Midbrain (tissue), 1 donor: Measurements from ENCODE around the gene FCGR1A.
A peak's percentile ranks its signal among the peaks of the same experiment; 100 is the strongest.
"Not testable (repeated sequence)": the region's sequence is repeated elsewhere in the genome, so short reads cannot be mapped to it uniquely, and the experiment has no call there.

Experiments
- DNase-seq: peaks from one replicate; lab custom pipeline; 2025; lab: John Stamatoyannopoulos, UW

FCGR1A gene

GRCh38 chr1:149777084-149777483 lies 5.4 kb upstream of the FCGR1A start:
- not testable (repeated sequence) for DNase-seq

DNA sequence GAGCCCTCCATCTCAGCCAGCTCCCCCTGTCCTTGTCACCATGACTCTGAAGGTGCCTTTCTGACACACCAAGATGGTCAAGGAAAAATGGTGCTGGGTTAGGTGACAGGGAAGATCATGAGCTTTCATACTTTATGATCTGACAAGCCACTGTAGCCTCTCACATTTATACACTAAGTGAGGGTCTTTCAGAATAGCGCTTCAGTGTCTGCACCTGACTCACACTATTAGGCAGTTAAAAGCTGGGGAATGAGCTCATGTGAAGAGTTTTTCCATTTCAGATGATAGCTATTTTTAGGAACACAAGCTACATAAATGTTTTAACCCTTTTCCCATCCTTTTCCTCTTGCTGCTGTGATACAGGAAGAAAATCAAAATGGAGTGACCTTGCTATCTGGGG lies 4.2 kb upstream of the FCGR1A start:
- not testable (repeated sequence) for DNase-seq

DNA sequence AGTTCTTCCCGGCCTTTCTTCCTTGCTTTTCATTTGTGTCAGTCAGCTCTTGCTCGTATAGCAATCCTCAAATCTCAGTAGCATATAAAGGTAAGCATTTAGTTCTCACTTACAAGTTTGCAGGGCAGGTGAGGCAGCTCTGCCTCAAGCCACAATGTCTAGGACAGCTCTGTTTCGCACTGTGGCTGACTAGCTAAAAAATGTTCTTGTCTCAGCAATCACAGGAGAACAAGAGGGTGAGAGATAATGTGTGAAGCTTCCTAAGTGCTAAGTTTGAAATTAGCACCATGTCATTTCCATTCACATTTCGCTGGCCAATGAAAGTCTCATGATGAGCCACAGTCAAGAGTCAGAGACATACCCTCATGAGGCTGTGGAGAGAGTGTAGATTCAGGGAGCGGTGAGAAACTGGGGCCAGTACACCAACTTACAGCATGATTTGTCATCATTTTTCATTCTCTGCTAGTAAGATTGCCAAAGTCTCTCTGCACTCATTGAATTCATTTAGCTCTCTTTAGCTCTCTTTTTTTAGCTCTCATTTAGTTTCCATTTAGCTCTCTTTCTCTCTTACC lies 995 bp upstream of the FCGR1A start:
- not testable (repeated sequence) for DNase-seq

DNA sequence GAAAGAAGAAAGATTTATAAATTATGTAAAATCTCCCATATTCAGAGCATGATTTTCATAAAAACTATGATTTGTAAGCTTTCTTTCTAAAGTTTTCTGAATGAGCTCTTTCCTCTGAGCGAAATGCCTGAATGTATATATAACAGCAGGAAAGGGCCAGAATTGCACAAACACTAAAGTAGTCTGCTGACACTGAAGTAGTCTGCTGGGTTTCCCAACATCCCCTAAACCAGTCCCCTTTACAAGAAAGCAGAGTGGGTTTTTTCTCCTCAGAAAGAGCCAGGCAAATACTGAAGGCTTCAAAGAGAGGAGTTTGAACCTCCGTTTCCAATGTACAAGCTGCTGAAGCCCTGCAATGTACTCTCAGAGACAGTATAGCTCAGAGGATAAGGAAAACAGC lies 795 bp downstream of the FCGR1A start:
- DNase-seq: not testable (repeated sequence)

- DNase-seq: not testable (repeated sequence)
These were observed 1.4 kb downstream of the FCGR1A start for GRCh38 chr1:149783868-149784267.

GRCh38 chr1:149787688-149788451 lies 5.4 kb downstream of the FCGR1A start:
- DNase-seq: not testable (repeated sequence)

DNA sequence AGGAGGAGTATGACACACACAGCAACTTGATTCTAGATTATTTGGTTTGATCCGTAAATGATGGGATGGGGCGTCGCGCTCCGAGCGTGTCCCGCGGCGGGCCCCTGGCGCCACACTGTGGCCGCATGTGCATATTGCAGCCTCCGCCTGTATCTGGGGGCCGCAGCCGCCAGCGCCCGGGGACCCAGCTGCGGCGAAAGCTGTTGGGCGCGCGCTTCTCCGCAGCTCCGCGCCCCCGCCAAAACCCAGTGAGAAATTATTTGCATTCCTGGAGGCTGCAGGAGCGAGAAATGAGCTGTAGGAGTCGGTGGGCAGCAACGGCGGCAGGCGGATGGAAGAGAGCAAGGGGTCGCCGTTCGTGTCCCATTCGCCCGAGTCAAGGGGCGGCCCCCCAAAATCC lies 10.0 kb downstream of the FCGR1A start:
- peak; percentile 34 for DNase-seq

GRCh38 chr1:149792912-149793515 lies 10.5 kb downstream of the FCGR1A start:
- DNase-seq: peak; percentile 49

DNA sequence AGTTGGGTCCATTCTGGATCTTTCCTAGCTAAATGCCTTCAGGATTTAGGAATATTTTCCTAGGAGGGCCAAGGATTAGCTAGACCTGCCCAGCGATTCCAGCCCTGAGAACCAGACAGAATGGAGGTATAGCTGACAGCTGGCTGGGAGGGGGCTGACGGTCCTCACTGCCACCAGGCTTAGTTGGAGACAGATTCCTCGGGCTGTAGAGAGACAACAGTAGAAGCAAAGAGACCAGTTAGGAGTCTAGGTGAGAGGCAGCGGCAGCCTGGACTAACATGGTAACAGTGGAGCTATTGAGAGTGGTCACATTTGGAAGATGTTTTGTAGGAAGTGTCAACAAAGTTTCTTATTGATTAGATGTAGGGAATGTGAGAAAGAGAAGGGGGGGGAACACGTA lies 11.4 kb downstream of the FCGR1A start:
- DNase-seq: not testable (repeated sequence)

GRCh38 chr1:149801628-149802027 lies 19.1 kb downstream of the FCGR1A start:
- not testable (repeated sequence) for DNase-seq

DNA sequence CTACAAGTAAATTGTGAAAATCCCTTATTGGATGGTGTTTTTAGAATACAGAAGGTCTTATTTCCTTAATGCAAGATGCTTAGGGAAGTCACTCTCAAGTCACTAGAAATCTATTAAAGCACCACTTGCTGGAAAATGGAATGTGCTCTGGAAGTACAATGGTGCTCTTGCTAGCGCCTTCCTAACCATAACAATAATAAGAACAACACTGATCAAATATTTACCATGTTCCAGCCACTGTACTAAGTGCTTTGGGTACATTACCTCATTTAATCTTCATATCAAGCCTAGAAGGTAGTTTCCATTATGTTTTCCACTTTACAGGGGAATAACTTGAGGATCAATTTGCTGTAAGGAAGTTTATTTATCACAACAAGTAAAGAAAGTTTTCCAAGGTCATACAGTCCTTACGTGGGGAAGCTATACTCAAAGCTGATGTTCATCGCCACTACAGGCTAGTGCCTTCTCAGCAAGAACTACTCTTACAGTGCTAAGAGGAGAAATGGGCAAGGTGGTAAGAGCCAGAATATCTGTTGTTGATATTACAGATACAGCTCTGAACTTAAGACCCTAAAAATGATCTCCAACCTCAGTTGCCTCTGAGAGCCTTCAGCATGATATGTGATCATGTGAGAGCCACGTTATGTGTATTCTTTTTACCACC lies 22.1 kb downstream of the FCGR1A start:
- not testable (repeated sequence) for DNase-seq

- DNase-seq: not testable (repeated sequence)
These were observed 28.4 kb downstream of the FCGR1A start for GRCh38 chr1:149810697-149811405.

GRCh38 chr1:149811514-149811889 lies 29.0 kb downstream of the FCGR1A start:
- DNase-seq: not testable (repeated sequence)

DNA sequence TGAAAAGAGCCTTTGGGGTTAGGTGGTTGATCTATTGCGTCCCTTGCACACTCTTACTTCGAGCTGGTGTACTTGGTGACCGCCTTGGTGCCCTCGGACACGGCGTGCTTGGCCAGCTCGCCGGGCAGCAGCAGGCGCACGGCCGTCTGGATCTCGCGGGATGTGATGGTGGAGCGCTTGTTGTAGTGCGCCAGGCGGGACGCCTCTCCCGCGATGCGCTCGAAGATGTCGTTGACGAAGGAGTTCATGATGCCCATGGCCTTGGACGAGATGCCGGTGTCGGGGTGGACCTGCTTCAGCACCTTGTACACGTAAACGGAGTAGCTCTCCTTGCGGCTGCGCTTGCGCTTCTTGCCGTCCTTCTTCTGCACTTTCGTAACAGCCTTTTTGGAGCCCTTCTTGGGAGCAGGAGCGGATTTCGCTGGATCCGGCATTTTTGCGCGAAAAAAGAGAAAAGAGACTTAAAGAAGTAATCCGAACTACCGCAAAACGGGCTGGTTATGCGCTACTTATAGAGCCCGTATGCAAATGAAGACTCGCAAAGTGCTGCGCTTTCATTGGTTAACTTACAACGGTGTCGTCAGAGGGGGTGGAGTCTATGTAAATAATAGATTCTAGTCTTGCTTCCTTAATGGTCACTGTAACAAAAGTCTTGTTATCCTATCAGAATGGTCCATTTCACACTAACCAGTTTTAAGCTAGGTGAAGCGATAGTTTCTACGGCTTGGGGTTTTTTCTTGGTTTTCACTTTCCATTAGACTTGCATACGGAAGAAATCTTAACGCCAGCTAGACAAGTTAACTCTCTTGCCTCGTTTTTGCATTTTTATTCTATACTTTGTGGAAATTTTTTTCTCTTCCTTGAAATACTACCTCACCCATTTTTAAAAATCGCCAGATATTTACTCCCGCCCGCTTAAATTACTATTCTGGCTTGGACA lies 29.7 kb downstream of the FCGR1A start:
- peak; percentile 97 for DNase-seq

DNA sequence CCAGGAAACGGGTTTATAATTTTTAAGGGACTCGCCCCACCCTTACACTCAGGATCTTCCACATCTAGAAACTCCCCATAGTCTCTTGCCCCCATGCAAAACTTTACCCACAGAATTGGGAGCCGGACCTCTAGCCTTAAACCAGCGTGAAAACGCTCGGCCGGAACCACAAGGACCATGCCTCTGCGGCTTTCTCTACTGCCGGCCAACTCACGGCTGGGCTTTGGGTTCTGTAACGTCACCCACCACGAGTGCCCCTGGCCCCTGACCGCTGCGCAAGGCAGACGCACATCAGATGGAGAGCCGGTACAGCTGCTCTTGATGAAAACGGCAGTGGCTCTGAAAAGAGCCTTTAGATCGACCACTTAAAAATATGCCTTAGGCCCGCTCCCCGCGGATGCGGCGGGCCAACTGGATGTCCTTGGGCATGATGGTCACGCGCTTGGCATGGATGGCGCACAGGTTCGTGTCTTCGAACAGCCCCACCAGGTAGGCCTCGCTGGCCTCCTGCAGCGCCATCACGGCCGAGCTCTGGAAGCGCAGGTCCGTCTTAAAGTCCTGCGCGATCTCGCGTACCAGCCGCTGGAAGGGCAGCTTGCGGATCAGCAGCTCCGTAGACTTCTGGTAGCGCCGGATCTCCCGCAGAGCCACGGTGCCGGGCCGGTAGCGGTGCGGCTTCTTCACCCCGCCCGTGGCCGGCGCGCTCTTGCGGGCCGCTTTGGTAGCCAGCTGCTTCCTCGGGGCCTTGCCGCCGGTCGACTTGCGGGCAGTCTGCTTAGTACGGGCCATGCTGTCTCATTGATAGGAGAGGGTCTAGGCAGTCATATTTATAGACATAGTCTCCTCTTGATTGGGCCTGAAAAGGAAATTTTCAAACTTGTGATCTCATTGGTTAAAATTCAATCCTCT lies 30.7 kb downstream of the FCGR1A start:
- peak; percentile 62 for DNase-seq

DNA sequence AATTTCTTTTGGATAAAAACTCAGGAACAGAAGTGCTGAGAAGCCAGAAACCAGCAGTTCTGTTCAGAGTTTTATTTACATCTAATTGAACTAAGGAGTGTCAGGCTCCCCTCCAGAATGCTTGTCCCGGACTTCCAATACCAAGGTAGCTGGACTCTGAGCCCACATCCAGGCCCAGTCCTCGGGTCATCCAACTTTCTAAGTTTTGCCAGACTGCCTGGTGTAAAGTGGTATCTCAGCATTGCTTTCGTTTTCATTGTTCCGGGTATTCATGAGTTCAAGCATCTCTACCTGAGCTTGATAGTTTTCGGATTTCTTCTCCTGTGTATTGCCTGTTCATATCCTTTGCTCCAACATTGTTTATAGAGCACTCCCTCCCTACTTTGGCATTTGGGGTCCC lies 37.9 kb downstream of the FCGR1A start:
- not testable (repeated sequence) for DNase-seq

GRCh38 chr1:149826555-149826954 lies 44.1 kb downstream of the FCGR1A start:
- not testable (repeated sequence) for DNase-seq

DNA sequence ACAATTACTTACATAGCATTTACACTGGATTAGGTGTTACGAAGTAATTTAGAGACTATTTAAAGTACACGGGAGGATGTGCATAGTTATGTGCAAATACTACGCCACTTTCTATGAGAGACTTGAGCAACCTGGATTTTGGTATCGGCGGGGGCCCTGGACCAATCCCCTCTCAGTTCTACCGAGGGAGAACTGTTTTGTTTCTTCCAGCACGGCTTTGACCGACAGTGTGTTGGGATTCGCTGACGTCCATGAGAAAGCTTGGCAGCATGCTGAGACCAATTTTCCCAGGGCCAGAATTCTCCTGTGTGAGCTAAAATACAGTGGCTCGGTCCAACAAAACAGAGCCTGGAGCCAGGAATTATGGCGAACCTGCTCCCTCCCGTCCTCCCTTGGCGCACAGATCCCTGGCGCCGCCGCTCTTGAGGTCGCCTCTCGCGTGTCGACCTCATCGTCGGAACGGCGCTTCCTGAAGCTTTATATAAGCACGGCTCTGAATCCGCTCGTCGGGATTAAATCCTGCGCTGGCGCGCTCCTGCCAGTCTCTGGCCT lies 49.3 kb downstream of the FCGR1A start:
- DNase-seq: not testable (repeated sequence)
